ENCODE results near the gene KLHDC9.
"Not testable (repeated sequence)": the region's sequence is repeated elsewhere in the genome, so short reads cannot be mapped to it uniquely, and the experiment has no call there.

KLHDC9 gene

DNA sequence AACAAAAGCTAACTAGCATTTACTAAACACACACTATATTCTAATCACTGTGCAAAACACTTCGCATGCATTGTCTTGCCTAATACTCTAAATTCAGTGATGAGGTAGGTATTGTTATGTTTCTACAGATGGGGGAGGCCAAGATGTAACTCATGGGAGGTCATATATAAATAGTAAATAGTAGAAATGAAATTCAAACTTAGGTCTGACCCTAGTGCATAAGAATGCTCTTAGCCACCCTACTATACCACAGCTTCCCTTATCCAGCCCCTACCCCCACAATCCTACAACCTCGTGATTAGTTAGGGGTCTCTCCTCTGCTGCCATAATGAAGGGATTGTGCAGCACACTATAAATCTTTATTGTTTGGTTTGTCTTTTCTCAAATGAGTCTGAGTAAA, 16.4 kb downstream of the KLHDC9 start:
- Histone ChIP-seq H3K9ac (ENCODE audit: insufficient read length, low read depth) (no peak overlapping the region), H3K4me1 (ENCODE audit: insufficient read depth, insufficient read length) (peaks cover 7% of the 10 kb centered on the region), H3K27me3 (ENCODE audit: insufficient read depth, insufficient read length) (no peaks in the 10 kb centered on the region), H3K36me3 (ENCODE audit: insufficient read depth, insufficient read length, low read length) (peaks cover 61% of the 10 kb centered on the region), H3K4me3 (ENCODE audit: insufficient read length, low read depth) (no peak overlapping the region), H3K9me3 (ENCODE audit: insufficient read depth, low read length) (no peaks in the 10 kb centered on the region)
- no peak for DNase-seq (ENCODE audit: low read depth, low spot score)
- TF ChIP-seq SUZ12 (IDR thresholded peaks at IDR 0.05; ENCODE audit: extremely low read depth, insufficient read depth, insufficient read length) (no peak), ZNF274 (IDR thresholded peaks at IDR 0.05; ENCODE audit: low read depth, low read length) (no peak), YY1 (IDR thresholded peaks at IDR 0.05; ENCODE audit: insufficient read depth, insufficient read length) (no peak)

DNA sequence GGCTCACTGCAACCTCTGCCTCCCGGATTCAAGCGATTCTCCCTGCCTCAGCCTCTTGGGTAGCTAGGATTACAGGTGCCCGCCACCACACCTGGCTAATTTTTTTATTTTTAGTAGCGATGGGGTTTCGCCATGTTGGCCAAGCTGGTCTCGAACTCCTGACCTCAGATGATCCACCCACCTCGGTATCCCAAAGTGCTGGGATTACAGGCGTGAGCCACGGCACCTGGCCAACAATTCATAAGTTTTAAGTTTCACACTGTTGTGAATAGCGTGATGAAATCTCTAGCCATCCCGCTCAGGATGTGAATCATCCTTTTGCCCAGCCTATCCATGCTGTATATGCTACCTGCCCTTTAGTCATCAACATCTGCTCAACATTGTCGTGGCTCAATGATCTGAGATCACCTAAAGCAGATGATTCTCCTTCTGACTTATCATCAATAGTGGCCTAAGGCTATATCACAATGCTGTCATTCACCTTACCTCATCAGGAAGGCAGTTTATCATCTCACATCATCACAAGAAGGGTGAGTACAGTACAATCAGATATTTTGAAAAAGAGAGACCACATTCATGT, 17.1 kb downstream of the KLHDC9 start:
- TF ChIP-seq SUZ12 (IDR thresholded peaks at IDR 0.05; ENCODE audit: extremely low read depth, insufficient read depth, insufficient read length) (no peak), YY1 (IDR thresholded peaks at IDR 0.05; ENCODE audit: insufficient read depth, insufficient read length) (no peak), ZNF274 (IDR thresholded peaks at IDR 0.05; ENCODE audit: low read depth, low read length) (no peak)
- Histone ChIP-seq H3K27me3 (ENCODE audit: insufficient read depth, insufficient read length) (no peaks in the 10 kb centered on the region), H3K4me1 (ENCODE audit: insufficient read depth, insufficient read length) (peaks cover 10% of the 10 kb centered on the region), H3K9ac (ENCODE audit: insufficient read length, low read depth) (no peak overlapping the region), H3K9me3 (ENCODE audit: insufficient read depth, low read length) (no peaks in the 10 kb centered on the region), H3K36me3 (ENCODE audit: insufficient read depth, insufficient read length, low read length) (peaks cover 61% of the 10 kb centered on the region), H3K4me3 (ENCODE audit: insufficient read length, low read depth) (no peak overlapping the region)
- no peak for DNase-seq (ENCODE audit: low read depth, low spot score)

DNA sequence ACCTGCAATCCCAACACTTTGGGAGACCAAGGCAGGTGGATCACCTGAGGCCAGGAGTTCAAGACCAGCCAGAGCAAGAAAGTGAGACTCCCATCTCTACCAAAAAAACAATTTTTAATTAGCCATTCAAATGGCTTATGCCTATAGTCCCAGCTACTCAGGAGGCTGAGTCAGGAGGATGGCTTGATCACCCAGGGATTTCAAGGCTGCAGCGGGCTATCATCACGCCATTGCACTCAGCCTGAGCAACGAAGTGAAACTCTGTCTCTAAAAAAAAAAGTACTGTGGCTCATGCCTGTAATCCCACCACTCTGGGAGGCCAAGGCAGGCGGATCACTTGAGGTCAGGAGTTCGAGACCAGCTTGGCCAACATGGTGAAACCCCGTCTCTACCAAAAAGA, 17.8 kb downstream of the KLHDC9 start:
- not testable (repeated sequence) for DNase-seq (ENCODE audit: low read depth, low spot score); H3K4me3 ChIP-seq (ENCODE audit: insufficient read length, low read depth); H3K4me1 ChIP-seq (ENCODE audit: insufficient read depth, insufficient read length)

DNA sequence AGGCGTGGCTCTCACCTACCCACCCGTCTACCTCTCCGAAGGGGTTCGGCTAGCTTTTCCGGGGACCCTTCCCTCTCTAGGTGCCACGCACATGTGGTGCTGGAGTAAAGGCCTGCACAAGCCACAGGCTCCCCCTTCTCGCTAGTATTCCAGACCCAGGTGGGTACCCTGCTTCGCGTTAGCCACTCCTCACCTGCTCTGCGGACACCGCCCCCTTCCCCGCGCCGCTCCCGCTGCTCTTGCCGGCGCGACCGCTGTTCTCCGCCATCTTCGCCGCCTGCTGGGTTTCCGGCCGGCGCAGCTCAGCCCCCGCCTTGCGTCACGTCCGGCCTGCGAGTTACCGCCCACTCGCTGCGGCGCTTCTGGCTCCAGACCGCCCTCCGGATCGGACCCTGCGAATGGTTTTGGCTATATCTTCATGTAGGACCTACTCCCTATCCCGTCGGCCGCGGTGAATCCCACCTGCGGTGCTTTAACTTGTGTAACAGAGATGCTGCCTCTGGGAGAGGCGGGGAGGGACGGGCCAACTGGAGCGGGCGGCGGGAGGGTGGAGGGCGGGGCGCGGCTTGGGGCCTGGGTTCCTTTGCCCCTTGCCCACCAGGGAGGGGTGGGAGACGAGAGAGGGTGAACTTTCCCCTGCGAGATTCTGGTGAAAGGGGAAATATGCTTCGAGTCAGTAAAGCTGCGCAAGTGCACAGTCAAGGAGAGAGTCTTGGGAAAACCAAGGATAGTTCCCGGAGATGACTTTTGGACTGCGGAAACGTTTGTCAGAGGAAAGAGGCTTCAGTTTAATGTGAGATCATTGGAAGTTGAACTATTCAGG, 19.8 kb downstream of the KLHDC9 start, which contains the start of the genes NIT1 and PFDN2:
NIT1 (plus strand) TSS at position 347 of the 823 bp plus-strand sequence; CDS start at position 419, 72 bp downstream.
PFDN2 (minus strand) TSS at position 279 of the 823 bp plus-strand sequence; CDS start at position 268, 11 bp downstream.
- Histone ChIP-seq H3K9me3 (ENCODE audit: insufficient read depth, low read length) (no peaks in the 10 kb centered on the region), H3K27me3 (ENCODE audit: insufficient read depth, insufficient read length) (no peaks in the 10 kb centered on the region), H3K9ac (ENCODE audit: insufficient read length, low read depth) (peak within 1 kb of the TSS; percentile 90), H3K36me3 (ENCODE audit: insufficient read depth, insufficient read length, low read length) (peaks cover 74% of the 10 kb centered on the region), H3K4me3 (ENCODE audit: insufficient read length, low read depth) (peak within 1 kb of the TSS; percentile 91), H3K4me1 (ENCODE audit: insufficient read depth, insufficient read length) (peaks cover 10% of the 10 kb centered on the region)
- TF ChIP-seq ZNF274 (IDR thresholded peaks at IDR 0.05; ENCODE audit: low read depth, low read length) (no peak), YY1 (IDR thresholded peaks at IDR 0.05; ENCODE audit: insufficient read depth, insufficient read length) (peak; percentile 90)
- peak; percentile 93 for DNase-seq (ENCODE audit: low read depth, low spot score)

More for the DNA sequence above, 17.8 kb downstream of the KLHDC9 start:
- H3K9me3 ChIP-seq (ENCODE audit: insufficient read depth, low read length); H3K9ac ChIP-seq (ENCODE audit: insufficient read length, low read depth); H3K27me3 ChIP-seq (ENCODE audit: insufficient read depth, insufficient read length): not testable (repeated sequence)
- H3K36me3 ChIP-seq (ENCODE audit: insufficient read depth, insufficient read length, low read length), result peaks cover 64% of the 10 kb centered on the region

DNA sequence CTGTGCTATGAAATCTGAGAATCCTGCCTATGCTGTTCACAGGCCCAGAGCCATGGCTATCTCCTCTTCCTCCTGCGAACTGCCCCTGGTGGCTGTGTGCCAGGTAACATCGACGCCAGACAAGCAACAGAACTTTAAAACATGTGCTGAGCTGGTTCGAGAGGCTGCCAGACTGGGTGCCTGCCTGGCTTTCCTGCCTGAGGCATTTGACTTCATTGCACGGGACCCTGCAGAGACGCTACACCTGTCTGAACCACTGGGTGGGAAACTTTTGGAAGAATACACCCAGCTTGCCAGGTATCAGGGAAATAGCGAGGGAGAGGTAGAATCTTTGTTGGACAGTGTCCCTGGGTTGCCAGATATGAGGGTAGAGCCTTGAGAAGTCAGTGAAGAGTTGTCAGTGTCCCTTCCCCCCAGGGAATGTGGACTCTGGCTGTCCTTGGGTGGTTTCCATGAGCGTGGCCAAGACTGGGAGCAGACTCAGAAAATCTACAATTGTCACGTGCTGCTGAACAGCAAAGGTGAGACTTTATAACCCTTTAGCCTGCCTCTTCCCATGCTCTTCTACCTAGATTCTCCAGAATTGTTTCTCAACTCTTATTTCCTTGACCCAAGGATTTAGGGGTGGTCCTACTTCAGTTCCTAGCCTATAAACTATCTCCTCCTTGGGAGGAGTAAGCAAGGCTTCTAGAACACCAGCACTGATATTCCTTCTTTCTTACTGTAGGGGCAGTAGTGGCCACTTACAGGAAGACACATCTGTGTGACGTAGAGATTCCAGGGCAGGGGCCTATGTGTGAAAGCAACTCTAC, 21.1 kb downstream of the KLHDC9 start:
- Histone ChIP-seq H3K36me3 (ENCODE audit: insufficient read depth, insufficient read length, low read length) (peaks cover 76% of the 10 kb centered on the region), H3K9me3 (ENCODE audit: insufficient read depth, low read length) (no peaks in the 10 kb centered on the region), H3K4me3 (ENCODE audit: insufficient read length, low read depth) (peak overlapping the region; percentile 91), H3K27me3 (ENCODE audit: insufficient read depth, insufficient read length) (no peaks in the 10 kb centered on the region), H3K4me1 (ENCODE audit: insufficient read depth, insufficient read length) (peaks cover 10% of the 10 kb centered on the region), H3K9ac (ENCODE audit: insufficient read length, low read depth) (peak overlapping the region; percentile 90)
- TF ChIP-seq ZNF274 (IDR thresholded peaks at IDR 0.05; ENCODE audit: low read depth, low read length) (no peak), SUZ12 (IDR thresholded peaks at IDR 0.05; ENCODE audit: extremely low read depth, insufficient read depth, insufficient read length) (no peak), YY1 (IDR thresholded peaks at IDR 0.05; ENCODE audit: insufficient read depth, insufficient read length) (no peak)
- DNase-seq (ENCODE audit: low read depth, low spot score), result no peak

DNA sequence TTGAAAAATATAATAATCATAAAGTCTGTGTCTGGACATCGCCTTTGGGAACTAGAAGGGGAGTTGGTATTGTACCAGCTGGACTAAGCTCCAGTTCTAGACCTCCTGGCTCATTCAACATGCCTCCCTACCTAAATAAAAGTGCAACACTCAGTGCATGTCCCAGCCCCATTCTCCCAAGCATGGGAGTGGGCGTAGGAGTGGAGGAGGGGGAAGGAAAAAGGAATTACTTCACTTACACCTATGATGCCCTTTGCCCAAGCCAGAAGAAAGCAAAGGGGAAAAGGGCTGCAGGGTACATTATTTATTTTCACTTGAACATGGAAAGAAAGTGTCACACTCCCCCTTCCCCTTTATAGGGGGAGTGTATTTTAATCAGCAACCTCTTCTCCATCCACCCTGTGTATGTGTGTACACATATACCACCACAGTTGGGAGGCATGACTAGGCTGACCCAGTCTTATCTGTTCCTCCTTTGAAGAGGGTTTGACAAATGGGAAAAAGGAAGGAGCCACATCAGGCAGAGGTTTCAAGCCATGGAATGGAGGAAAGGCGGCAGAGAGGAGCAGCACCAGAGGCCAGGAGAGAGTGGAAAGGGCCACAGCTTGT, 23.0 kb downstream of the KLHDC9 start:
- no peak overlapping the region for H3K9ac ChIP-seq (ENCODE audit: insufficient read length, low read depth)
- no peak for TF ChIP-seq YY1 (IDR thresholded peaks at IDR 0.05; ENCODE audit: insufficient read depth, insufficient read length)
- no peak for TF ChIP-seq ZNF274 (IDR thresholded peaks at IDR 0.05; ENCODE audit: low read depth, low read length)

More for the DNA sequence above, 23.0 kb downstream of the KLHDC9 start:
- Histone ChIP-seq H3K9me3 (ENCODE audit: insufficient read depth, low read length) (no peaks in the 10 kb centered on the region), H3K27me3 (ENCODE audit: insufficient read depth, insufficient read length) (no peaks in the 10 kb centered on the region), H3K4me3 (ENCODE audit: insufficient read length, low read depth) (no peak overlapping the region), H3K4me1 (ENCODE audit: insufficient read depth, insufficient read length) (peaks cover 10% of the 10 kb centered on the region), H3K36me3 (ENCODE audit: insufficient read depth, insufficient read length, low read length) (peaks cover 76% of the 10 kb centered on the region)
- DNase-seq (ENCODE audit: low read depth, low spot score), result no peak

Measured in NT2/D1 (cell line).